Stomach smooth muscle (tissue), 2 donors: ENCODE data around the gene SLC7A7.
"Not testable (repeated sequence)": the region's sequence is repeated elsewhere in the genome, so short reads cannot be mapped to it uniquely, and the experiment has no call there.

ENCODE experiments used
- H3K27ac ChIP-seq: one replicate; pipeline ENCODE4 v1.7.0; 2013; ENCODE audit warnings: mild to moderate bottlenecking, low read length, inconsistent platforms
- H3K27me3 ChIP-seq, 2 donors: one replicate each; pipeline ENCODE4 v1.7.0; 2013; ENCODE audit warnings: low read length in 2 of 2; ENCODE audit not compliant: insufficient read depth in 2 of 2, control insufficient read depth in 1 of 2
- H3K36me3 ChIP-seq, 2 donors: one replicate each; pipeline ENCODE4 v1.7.0; 2013; ENCODE audit warnings: low read length in 2 of 2; ENCODE audit not compliant: control insufficient read depth in 2 of 2, insufficient read depth in 2 of 2
- H3K4me1 ChIP-seq: one replicate; pipeline ENCODE4 v1.7.0; 2013; ENCODE audit warnings: low read length; ENCODE audit not compliant: control insufficient read depth, insufficient read depth
- H3K4me3 ChIP-seq, 2 donors: one replicate each; pipeline ENCODE4 v1.7.0; 2013; ENCODE audit warnings: low read length in 2 of 2
- H3K9ac ChIP-seq, 2 donors: one replicate each; pipeline ENCODE4 v1.7.0; 2013; ENCODE audit warnings: low read length in 2 of 2, mild to moderate bottlenecking in 1 of 2
- H3K9me3 ChIP-seq, 2 donors: one replicate each; pipeline ENCODE4 v1.7.0; 2013; ENCODE audit warnings: low read length in 2 of 2; ENCODE audit not compliant: control insufficient read depth in 2 of 2
- donor health status: healthy.
- donor health status: Pancreatic carcinoma.

Gene SLC7A7

GRCh38 chr14:22769369-22769768 lies 45.9 kb downstream of the SLC7A7 start:
- peaks cover 38 to 53% of the 10 kb centered on the region in 2 donors for H3K36me3 ChIP-seq
- no peak overlapping the region for H3K4me3 ChIP-seq
- H3K4me1 ChIP-seq = peaks cover 14% of the 10 kb centered on the region
- no peak overlapping the region for H3K27ac ChIP-seq
- H3K9ac ChIP-seq = no peak overlapping the region
- no peaks in the 10 kb centered on the region for H3K9me3 ChIP-seq
- no peaks in the 10 kb centered on the region for H3K27me3 ChIP-seq

DNA sequence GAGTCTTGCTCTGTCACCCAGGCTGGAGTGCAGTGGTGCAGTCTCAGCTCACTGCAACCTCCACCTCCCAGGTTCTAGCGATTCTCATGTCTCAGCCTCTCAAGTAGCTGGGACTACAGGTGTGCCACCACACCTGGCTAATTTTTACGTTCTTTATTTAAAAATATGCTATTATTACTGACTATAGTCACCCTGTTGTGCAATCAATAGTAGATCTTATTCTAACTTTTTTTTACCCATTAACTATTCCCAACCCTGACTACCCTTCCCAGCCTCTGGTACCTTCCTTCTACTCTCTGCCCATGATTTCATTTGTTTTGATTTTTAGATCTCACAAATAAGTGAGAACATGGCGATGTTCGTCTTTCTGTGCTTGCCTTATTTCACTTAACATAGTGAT lies 46.3 kb downstream of the SLC7A7 start:
- Histone ChIP-seq H3K27ac (no peak overlapping the region), H3K4me1 (peaks cover 14% of the 10 kb centered on the region), H3K9me3 (no peaks in the 10 kb centered on the region), H3K27me3 (no peaks in the 10 kb centered on the region), H3K9ac (no peak overlapping the region), H3K4me3 (no peak overlapping the region), H3K36me3 (peaks cover 38 to 51% of the 10 kb centered on the region in 2 donors)

GRCh38 chr14:22767323-22767589 lies 48.0 kb downstream of the SLC7A7 start:
- peaks cover 27 to 38% of the 10 kb centered on the region in 2 donors for H3K36me3 ChIP-seq
- no peaks in the 10 kb centered on the region for H3K9me3 ChIP-seq
- H3K27me3 ChIP-seq = no peaks in the 10 kb centered on the region
- peak overlapping the region; percentile 84 to 96 for H3K9ac ChIP-seq
- H3K4me3 ChIP-seq = peak overlapping the region; percentile 99
- H3K4me1 ChIP-seq = peaks cover 14% of the 10 kb centered on the region
- H3K27ac ChIP-seq = no peak overlapping the region

- peak within 1 kb of the TSS; percentile 80 for H3K27ac ChIP-seq
- H3K9ac ChIP-seq = peak within 1 kb of the TSS; percentile 84 to 96
- H3K9me3 ChIP-seq = peaks cover 0 to under 1% of the 10 kb centered on the region in 2 donors
- H3K27me3 ChIP-seq = no peaks in the 10 kb centered on the region
- peaks cover 14% of the 10 kb centered on the region for H3K4me1 ChIP-seq
- peak within 1 kb of the TSS; percentile 99 for H3K4me3 ChIP-seq
- peaks cover 24 to 34% of the 10 kb centered on the region in 2 donors for H3K36me3 ChIP-seq
Observed at GRCh38 chr14:22766457-22767322, 48.5 kb downstream of the SLC7A7 start, which contains the start of gene OXA1L. OXA1L (plus strand) TSS chr14:22766688; CDS start chr14:22766702, 14 bp downstream.

- Histone ChIP-seq H3K4me1 (peaks cover 14% of the 10 kb centered on the region), H3K27me3 (no peaks in the 10 kb centered on the region), H3K9me3 (peaks cover 0 to 4% of the 10 kb centered on the region in 2 donors), H3K36me3 (peaks cover 1 to 11% of the 10 kb centered on the region in 2 donors), H3K27ac (no peak overlapping the region), H3K9ac (no peak overlapping the region), H3K4me3 (no peak overlapping the region)
Observed at GRCh38 chr14:22764382-22764781, 50.9 kb downstream of the SLC7A7 start.

DNA sequence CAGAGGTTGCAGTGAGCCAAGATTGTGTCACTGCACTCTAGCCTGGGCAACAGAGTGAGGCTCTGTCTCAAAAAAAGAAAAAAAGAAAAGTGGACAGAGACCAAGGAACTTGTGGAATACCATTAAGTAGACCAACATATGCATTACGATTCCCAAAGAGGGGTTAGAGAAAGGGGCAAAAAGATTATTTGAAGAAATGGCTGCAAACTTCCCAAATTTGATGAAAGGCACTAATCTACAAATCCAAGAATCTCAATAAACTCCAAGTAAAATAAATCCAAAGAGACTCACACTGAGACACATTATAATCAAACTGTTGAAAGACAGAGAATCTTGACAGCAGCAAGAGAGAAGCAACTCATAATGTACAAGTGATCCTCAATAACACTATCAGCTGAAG lies 53.5 kb downstream of the SLC7A7 start:
- Histone ChIP-seq H3K36me3 (no peaks in the 10 kb centered on the region), H3K27me3 (no peaks in the 10 kb centered on the region), H3K4me3 (no peak overlapping the region), H3K27ac (no peak overlapping the region), H3K4me1 (no peaks in the 10 kb centered on the region), H3K9me3 (peaks cover 0 to 4% of the 10 kb centered on the region in 2 donors), H3K9ac (no peak overlapping the region)

DNA sequence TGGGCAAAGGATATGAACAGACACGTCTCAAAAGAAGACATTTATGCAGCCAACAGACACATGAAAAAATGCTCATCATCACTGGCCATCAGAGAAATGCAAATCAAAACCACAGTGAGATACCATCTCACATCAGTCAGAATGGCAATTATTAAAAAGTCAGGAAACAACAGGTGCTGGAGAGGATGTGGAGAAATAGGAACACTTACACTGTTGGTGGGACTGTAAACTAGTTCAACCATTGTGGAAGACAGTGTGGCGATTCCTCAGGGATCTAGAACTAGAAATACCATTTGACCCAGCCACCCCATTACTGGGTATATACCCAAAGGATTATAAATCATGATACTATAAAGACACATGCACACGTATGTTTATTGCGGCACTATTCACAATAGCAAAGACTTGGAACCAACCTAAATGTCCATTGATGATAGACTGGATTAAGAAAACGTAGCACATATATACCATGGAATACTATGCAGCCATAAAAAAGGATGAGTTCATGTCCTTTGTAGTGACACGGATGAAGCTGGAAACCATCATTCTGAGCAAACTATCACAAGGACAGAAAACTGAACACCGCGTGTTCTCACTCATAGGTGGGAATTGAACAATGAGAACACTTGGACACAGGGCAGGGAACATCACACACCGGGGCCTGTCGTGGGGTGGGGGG lies 57.1 kb downstream of the SLC7A7 start:
- H3K9me3 ChIP-seq, H3K27ac ChIP-seq, H3K4me3 ChIP-seq, H3K27me3 ChIP-seq, H3K36me3 ChIP-seq, H3K9ac ChIP-seq, H3K4me1 ChIP-seq: not testable (repeated sequence)

GRCh38 chr14:22753586-22753985 lies 61.6 kb downstream of the SLC7A7 start:
- Histone ChIP-seq H3K9ac (no peak overlapping the region), H3K4me1 (no peaks in the 10 kb centered on the region), H3K9me3 (no peaks in the 10 kb centered on the region), H3K27ac (no peak overlapping the region), H3K4me3 (no peak overlapping the region), H3K27me3 (no peaks in the 10 kb centered on the region), H3K36me3 (no peaks in the 10 kb centered on the region)

- H3K9me3 ChIP-seq = no peaks in the 10 kb centered on the region
- no peaks in the 10 kb centered on the region for H3K4me1 ChIP-seq
- H3K27ac ChIP-seq = no peak overlapping the region
- H3K27me3 ChIP-seq = no peaks in the 10 kb centered on the region
- no peak overlapping the region for H3K4me3 ChIP-seq
- no peaks in the 10 kb centered on the region for H3K36me3 ChIP-seq
- H3K9ac ChIP-seq = no peak overlapping the region
Observed at GRCh38 chr14:22752422-22752821, 62.8 kb downstream of the SLC7A7 start.

- H3K27me3 ChIP-seq = no peaks in the 10 kb centered on the region
Observed at GRCh38 chr14:22748631-22749068, 66.6 kb downstream of the SLC7A7 start.

DNA sequence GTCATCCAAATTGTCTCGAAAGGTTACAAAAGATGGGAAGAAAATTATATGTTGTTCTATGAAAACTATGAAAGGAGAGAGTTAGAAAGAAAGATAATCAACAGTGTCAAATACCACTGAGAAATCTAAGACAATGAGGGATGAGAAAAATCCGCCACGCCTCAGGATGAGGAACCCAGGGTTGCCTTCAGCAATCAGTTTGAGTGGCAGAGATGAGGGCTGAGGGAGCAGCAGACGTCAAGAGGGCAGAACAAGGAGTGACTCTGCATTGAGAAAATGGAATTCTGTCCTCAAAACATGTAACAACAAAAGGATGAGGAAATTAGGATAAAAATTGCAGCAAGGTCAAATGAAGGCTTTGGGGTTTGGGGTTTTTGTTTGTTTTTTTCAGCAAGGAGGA lies 67.0 kb downstream of the SLC7A7 start:
- H3K9me3 ChIP-seq = no peaks in the 10 kb centered on the region
- H3K27me3 ChIP-seq = no peaks in the 10 kb centered on the region
- H3K9ac ChIP-seq = no peak overlapping the region
- H3K4me1 ChIP-seq = no peaks in the 10 kb centered on the region
- no peaks in the 10 kb centered on the region for H3K36me3 ChIP-seq
- no peak overlapping the region for H3K4me3 ChIP-seq
- H3K27ac ChIP-seq = no peak overlapping the region

More at GRCh38 chr14:22748631-22749068, 66.6 kb downstream of the SLC7A7 start:
- Histone ChIP-seq H3K4me3 (no peak overlapping the region), H3K36me3 (no peaks in the 10 kb centered on the region), H3K9ac (no peak overlapping the region), H3K27ac (no peak overlapping the region), H3K4me1 (no peaks in the 10 kb centered on the region), H3K9me3 (no peaks in the 10 kb centered on the region)
